Hepatic stellate cell (primary cell): Measurements from ENCODE around the gene USP17L28.
"Not testable (repeated sequence)": the region's sequence is repeated elsewhere in the genome, so short reads cannot be mapped to it uniquely, and the experiment has no call there.

Experiments used
- DNase-seq: peaks from one replicate; pipeline ENCODE4 v3.0.0; 2011; ENCODE audit warnings: low spot score

Gene USP17L28

GRCh38 chr4:9348593-9348992 is at the start of gene USP17L28:
Gene USP17L28 (plus strand): TSS chr4:9348893. CDS start chr4:9348893, 0 bp downstream.
- DNase-seq: not testable (repeated sequence)

DNA sequence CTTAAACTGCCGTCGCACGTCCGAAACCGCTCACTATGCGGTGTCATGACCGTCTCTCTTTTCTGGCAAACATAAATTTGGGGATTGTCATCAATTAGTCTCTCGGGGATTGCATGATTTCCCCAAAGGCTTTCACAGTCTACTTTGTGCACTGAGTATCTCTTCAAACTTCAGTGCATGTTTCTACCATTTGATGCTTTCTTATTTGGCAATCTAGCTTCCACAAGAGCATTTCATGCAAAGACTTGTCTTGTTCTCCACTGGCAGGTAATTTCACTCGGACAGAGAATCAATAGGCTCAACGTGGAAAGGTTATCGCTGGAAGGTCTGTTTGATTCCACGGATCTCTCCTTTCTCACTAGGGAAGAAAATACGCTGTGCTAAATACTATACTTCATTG is 24.5 kb upstream of the USP17L28 start:
- not testable (repeated sequence) for DNase-seq

GRCh38 chr4:9324865-9325264 is 23.8 kb upstream of the USP17L28 start, which contains the start of gene USP17L24:
Gene USP17L24 (plus strand): TSS chr4:9325165. CDS start chr4:9325165, 0 bp downstream.
- not testable (repeated sequence) for DNase-seq

- DNase-seq: not testable (repeated sequence)
Measured at GRCh38 chr4:9329611-9330010, 19.1 kb upstream of the USP17L28 start, which contains the start of gene USP17L25. Gene USP17L25 (plus strand): TSS chr4:9329911. CDS start chr4:9329911, 0 bp downstream.

GRCh38 chr4:9334358-9334757 is 14.3 kb upstream of the USP17L28 start, which contains the start of gene USP17L26:
Gene USP17L26 (plus strand): TSS chr4:9334658. CDS start chr4:9334658, 0 bp downstream.
- not testable (repeated sequence) for DNase-seq

DNA sequence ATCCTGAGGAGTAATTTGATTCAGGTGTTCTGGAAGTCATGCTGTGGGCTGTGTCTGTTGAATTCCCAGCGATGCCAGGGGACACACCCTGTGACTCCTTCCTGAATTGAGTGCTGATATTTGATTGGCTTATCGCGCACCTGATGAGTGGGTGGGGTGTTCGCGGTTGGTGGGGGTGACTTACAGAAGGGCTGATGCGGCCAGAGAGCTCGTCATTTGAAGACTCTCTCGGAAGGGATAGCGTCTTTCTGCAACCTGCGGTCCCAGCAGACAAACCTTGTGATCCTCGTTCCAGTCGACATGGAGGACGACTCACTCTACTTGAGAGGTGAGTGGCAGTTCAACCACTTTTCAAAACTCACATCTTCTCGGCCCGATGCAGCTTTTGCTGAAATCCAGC is 9.6 kb upstream of the USP17L28 start, which contains the start of gene USP17L5:
Gene USP17L5, plus strand, starts transcription at position 301 of the 400 bp plus-strand sequence. Its CDS starts 0 bp downstream, at position 301.
- not testable (repeated sequence) for DNase-seq

DNA sequence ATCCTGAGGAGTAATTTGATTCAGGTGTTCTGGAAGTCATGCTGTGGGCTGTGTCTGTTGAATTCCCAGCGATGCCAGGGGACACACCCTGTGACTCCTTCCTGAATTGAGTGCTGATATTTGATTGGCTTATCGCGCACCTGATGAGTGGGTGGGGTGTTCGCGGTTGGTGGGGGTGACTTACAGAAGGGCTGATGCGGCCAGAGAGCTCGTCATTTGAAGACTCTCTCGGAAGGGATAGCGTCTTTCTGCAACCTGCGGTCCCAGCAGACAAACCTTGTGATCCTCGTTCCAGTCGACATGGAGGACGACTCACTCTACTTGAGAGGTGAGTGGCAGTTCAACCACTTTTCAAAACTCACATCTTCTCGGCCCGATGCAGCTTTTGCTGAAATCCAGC is 4.8 kb upstream of the USP17L28 start, which contains the start of gene USP17L27:
Gene USP17L27, plus strand, starts transcription at position 301 of the 400 bp plus-strand sequence. Its CDS starts 0 bp downstream, at position 301.
- not testable (repeated sequence) for DNase-seq

DNA sequence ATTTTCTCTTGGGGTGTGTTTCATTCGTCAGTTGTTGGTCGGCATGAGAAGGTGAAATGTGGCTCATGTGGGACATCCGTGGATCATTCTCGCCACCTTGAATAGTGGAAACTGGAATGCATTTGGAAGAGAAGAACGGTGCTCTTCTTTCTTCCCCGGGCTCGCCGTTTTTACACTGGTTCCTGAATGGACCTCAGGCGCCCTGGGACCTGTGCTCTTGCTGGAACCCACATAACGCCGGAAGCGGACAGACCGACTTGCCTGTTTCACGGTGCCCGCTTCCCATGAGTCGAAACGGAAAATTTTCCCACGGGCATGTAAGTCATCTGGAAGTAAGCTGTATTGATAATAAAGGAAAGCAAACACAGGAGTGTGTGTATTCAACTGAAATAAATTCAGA is 2.2 kb downstream of the USP17L28 start:
- not testable (repeated sequence) for DNase-seq

DNA sequence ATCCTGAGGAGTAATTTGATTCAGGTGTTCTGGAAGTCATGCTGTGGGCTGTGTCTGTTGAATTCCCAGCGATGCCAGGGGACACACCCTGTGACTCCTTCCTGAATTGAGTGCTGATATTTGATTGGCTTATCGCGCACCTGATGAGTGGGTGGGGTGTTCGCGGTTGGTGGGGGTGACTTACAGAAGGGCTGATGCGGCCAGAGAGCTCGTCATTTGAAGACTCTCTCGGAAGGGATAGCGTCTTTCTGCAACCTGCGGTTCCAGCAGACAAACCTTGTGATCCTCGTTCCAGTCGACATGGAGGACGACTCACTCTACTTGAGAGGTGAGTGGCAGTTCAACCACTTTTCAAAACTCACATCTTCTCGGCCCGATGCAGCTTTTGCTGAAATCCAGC is 4.6 kb downstream of the USP17L28 start, which contains the start of gene USP17L29:
Gene USP17L29, plus strand, starts transcription at position 301 of the 400 bp plus-strand sequence. Its CDS starts 0 bp downstream, at position 301.
- DNase-seq: not testable (repeated sequence)

GRCh38 chr4:9362829-9363228 is 14.1 kb downstream of the USP17L28 start, which contains the start of gene USP17L30:
Gene USP17L30 (plus strand): TSS chr4:9363129. CDS start chr4:9363129, 0 bp downstream.
- not testable (repeated sequence) for DNase-seq

DNA sequence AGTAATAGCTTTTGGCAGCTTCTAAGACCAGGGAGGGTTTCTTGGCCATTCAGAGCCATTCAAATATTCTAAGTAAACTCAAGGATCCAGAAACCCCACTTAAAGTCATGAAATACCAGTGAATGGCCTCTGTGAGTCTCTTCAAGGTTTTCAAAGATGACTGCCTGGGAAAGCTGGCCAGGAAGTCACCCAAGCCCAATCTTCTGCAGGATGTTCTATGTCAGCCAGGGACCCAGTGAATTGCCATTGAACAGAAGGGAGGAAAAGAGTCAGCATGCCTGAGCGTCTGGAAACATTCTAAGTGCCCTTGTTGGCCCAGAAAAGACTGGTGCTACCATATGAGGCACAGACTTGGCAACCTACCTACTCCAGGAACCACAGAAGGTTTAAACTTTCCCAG is 31.2 kb downstream of the USP17L28 start:
- DNase-seq: not testable (repeated sequence)

DNA sequence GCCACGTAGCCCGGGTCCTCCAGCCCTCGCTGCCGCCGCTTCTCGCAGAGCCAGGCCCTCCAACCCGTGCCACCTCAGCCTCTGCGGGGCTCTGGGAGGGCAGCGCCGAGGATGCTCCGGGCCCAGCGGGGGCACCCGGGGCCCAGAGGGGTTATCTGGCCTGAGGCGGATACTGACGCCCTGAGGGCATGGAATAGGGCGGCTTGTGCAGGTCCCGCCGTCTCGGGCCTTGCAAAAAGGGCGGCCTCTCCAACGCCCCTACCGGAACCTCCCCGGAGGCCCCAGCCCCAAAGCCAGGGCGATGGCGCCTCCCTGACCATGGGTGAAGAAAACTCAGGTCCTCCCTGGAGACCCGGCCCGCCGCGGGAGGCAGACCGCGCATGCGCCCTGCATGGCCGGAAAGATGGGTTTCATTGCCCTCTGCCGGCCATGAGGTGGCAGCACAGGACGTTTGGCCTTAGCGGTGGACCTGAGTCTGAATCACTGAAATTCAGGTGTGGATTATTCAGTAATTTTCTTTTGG is 32.4 kb downstream of the USP17L28 start:
- not testable (repeated sequence) for DNase-seq

- DNase-seq: no peak
Measured at GRCh38 chr4:9384126-9384525, 35.4 kb downstream of the USP17L28 start.

- DNase-seq: not testable (repeated sequence)
Measured at GRCh38 chr4:9389001-9389400, 40.3 kb downstream of the USP17L28 start.
